RWPE2 (cell line): Measurements from ENCODE around the gene IGFBPL1.

Experiments used
- ATAC-seq: fragments of 200-7000 bp; cut with Tn5 transposase; 3 replicates; pipeline ENCODE4 v1.9.1; 2021; ENCODE audit warnings: low read depth
- DNase-seq: peaks from one replicate; pipeline ENCODE4 v3.0.0-alpha.2; 2020; ENCODE audit warnings: low spot score
- H3K27ac ChIP-seq: fragments of 450-650 bp; 2 replicates; pipeline ENCODE4 v1.5.1; 2017; ENCODE audit warnings: mild to moderate bottlenecking; ENCODE audit not compliant: poor library complexity, severe bottlenecking
- H3K27me3 ChIP-seq: fragments of 250-450 bp; sonication (Bioruptor Pico); 2 replicates; pipeline ENCODE4 v1.5.1; 2021; ENCODE audit warnings: mild to moderate bottlenecking, moderate library complexity; ENCODE audit not compliant: insufficient read depth, poor library complexity, severe bottlenecking
- H3K36me3 ChIP-seq: fragments of 250-450 bp; sonication (Bioruptor Pico); 2 replicates; pipeline ENCODE4 v1.5.1; 2020; ENCODE audit warnings: low read depth, mild to moderate bottlenecking, moderate library complexity
- H3K4me1 ChIP-seq: fragments of 250-450 bp; sonication (Bioruptor Pico); 2 replicates; pipeline ENCODE4 v1.5.1; 2021; ENCODE audit warnings: mild to moderate bottlenecking, moderate library complexity; ENCODE audit not compliant: insufficient read depth, poor library complexity, severe bottlenecking
- H3K4me3 ChIP-seq: fragments of 250-450 bp; sonication (Bioruptor Pico); 2 replicates; pipeline ENCODE4 v1.5.1; 2021; ENCODE audit warnings: mild to moderate bottlenecking, moderate library complexity; ENCODE audit not compliant: severe bottlenecking
- H3K9me3 ChIP-seq: fragments of 250-450 bp; sonication (Bioruptor Pico); 2 replicates; pipeline ENCODE4 v1.5.1; 2021; ENCODE audit warnings: mild to moderate bottlenecking, moderate library complexity; ENCODE audit not compliant: severe bottlenecking
- TF ChIP-seq, protein P1 (sequence below): fragments of 450-650 bp; IDR thresholded peaks from one replicate; pipeline ENCODE4 v1.5.1; 2017; ENCODE audit warnings: mild to moderate bottlenecking, moderate library complexity; ENCODE audit not compliant: poor library complexity, severe bottlenecking

The IGFBPL1 gene

GRCh38 chr9:38413283-38413682, 11.0 kb downstream of the IGFBPL1 start:
- Histone ChIP-seq H3K4me3 (no peak overlapping the region), H3K27ac (no peak overlapping the region), H3K36me3 (no peaks in the 10 kb centered on the region), H3K9me3 (no peaks in the 10 kb centered on the region), H3K4me1 (no peaks in the 10 kb centered on the region), H3K27me3 (no peaks in the 10 kb centered on the region)
- ATAC-seq (no peak), DNase-seq (no peak)
- TF ChIP-seq, protein P1, sequence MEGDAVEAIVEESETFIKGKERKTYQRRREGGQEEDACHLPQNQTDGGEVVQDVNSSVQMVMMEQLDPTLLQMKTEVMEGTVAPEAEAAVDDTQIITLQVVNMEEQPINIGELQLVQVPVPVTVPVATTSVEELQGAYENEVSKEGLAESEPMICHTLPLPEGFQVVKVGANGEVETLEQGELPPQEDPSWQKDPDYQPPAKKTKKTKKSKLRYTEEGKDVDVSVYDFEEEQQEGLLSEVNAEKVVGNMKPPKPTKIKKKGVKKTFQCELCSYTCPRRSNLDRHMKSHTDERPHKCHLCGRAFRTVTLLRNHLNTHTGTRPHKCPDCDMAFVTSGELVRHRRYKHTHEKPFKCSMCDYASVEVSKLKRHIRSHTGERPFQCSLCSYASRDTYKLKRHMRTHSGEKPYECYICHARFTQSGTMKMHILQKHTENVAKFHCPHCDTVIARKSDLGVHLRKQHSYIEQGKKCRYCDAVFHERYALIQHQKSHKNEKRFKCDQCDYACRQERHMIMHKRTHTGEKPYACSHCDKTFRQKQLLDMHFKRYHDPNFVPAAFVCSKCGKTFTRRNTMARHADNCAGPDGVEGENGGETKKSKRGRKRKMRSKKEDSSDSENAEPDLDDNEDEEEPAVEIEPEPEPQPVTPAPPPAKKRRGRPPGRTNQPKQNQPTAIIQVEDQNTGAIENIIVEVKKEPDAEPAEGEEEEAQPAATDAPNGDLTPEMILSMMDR = no peak

DNA sequence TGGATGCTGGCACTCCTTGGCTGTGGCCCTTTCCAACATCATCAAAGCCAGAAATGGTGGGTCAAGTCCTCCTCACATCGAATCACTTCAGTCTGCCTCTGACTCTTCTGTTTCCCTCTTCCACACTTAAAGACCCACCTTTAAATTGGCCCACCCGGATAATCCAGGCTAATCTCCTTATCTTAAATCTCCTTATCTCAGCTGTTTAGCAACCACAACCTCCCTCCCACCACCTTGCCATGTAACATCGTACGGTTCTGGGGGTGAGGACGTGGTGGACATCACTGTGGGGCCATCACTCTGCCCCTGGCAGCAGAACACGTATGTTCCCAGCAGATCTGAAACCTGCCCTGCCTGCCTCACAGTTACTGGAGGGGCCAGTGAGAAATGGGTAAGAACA, 11.5 kb downstream of the IGFBPL1 start:
- Histone ChIP-seq H3K4me3 (no peak overlapping the region), H3K9me3 (no peaks in the 10 kb centered on the region), H3K4me1 (no peaks in the 10 kb centered on the region), H3K27me3 (no peaks in the 10 kb centered on the region), H3K27ac (no peak overlapping the region), H3K36me3 (no peaks in the 10 kb centered on the region)
- no peak for DNase-seq
- ATAC-seq = no peak
- TF ChIP-seq, protein P1 = no peak

DNA sequence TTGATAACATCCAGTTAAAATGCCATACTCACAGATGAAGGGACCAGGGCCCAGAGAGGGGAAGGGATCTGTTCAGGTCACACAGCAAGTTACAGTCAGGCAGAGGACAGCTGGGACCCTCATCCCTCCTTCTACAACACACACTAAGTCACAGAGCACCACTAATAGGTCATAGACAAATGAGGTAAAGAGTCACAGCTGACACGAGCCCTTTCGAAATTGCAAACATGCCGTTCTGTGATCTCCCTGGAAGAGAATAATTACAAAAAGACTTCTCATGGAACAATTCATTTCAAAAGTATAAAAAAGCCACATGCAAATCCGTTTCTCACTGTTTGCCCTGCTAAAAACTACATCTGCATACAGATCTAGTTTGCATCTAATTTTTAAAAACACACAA, 15.5 kb downstream of the IGFBPL1 start:
- H3K27ac ChIP-seq = no peak overlapping the region
- TF ChIP-seq, protein P1 = no peak
- H3K36me3 ChIP-seq = no peaks in the 10 kb centered on the region
- no peaks in the 10 kb centered on the region for H3K9me3 ChIP-seq
- DNase-seq (no peak), ATAC-seq (no peak)
- H3K4me3 ChIP-seq = no peak overlapping the region
- peaks cover 3% of the 10 kb centered on the region for H3K27me3 ChIP-seq
- no peaks in the 10 kb centered on the region for H3K4me1 ChIP-seq

- H3K4me1 ChIP-seq = no peaks in the 10 kb centered on the region
- TF ChIP-seq, protein P1 = no peak
- no peak overlapping the region for H3K4me3 ChIP-seq
- no peak for DNase-seq
- H3K36me3 ChIP-seq = no peaks in the 10 kb centered on the region
- H3K27ac ChIP-seq = no peak overlapping the region
- peaks cover 3% of the 10 kb centered on the region for H3K27me3 ChIP-seq
- H3K9me3 ChIP-seq = no peaks in the 10 kb centered on the region
- ATAC-seq = no peak
Observed at GRCh38 chr9:38406476-38407186, 17.6 kb downstream of the IGFBPL1 start.

GRCh38 chr9:38405785-38406184, 18.5 kb downstream of the IGFBPL1 start:
- Histone ChIP-seq H3K36me3 (no peaks in the 10 kb centered on the region), H3K27me3 (peaks cover 3% of the 10 kb centered on the region), H3K4me1 (no peaks in the 10 kb centered on the region), H3K9me3 (no peaks in the 10 kb centered on the region), H3K4me3 (no peak overlapping the region), H3K27ac (no peak overlapping the region)
- DNase-seq (no peak), ATAC-seq (no peak)
- TF ChIP-seq, protein P1 = no peak
